Retinal pigment epithelial cell (primary cell): ENCODE results near the gene IDH2.

Source experiments
- DNase-seq: peaks from one replicate; pipeline ENCODE4 v3.0.0-alpha.2; 2010; ENCODE audit warnings: low read depth
- H3K4me3 ChIP-seq: 2 replicates; pipeline ENCODE4 v1.5.1; 2011; ENCODE audit warnings: mild to moderate bottlenecking, low read length, control low read depth, moderate library complexity
- TF ChIP-seq, protein P1 (sequence below): conservative IDR thresholded peaks from 2 replicates; pipeline ENCODE4 v1.5.1; 2011; ENCODE audit warnings: low read depth, low read length, control low read depth, inconsistent platforms

The IDH2 gene

DNA sequence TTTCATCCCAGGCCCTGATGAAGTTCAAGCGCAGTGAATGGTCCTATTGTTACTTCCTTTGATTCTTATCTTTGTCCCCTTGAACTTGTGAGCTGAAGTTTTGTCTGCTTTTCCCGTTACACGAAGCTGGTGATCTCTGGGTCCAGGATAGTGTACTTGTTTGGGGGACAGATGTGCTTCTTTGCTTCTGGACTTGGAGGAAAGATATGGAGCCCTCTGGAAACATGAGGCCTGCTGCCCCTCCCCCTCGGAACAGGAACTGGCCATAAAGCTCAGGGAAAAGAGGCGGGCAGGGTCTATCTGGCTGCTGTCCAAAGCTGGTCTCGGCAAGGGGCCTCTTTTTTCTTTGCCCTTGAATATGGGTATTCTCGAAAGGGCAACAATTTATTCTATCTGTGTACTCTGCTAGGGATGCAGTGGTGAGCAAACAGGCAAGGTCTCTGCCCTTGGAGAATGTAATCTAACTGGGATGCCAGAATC is 47.6 kb downstream of the IDH2 start:
- no peak overlapping the region for H3K4me3 ChIP-seq
- DNase-seq: no peak
- TF ChIP-seq, protein P1, sequence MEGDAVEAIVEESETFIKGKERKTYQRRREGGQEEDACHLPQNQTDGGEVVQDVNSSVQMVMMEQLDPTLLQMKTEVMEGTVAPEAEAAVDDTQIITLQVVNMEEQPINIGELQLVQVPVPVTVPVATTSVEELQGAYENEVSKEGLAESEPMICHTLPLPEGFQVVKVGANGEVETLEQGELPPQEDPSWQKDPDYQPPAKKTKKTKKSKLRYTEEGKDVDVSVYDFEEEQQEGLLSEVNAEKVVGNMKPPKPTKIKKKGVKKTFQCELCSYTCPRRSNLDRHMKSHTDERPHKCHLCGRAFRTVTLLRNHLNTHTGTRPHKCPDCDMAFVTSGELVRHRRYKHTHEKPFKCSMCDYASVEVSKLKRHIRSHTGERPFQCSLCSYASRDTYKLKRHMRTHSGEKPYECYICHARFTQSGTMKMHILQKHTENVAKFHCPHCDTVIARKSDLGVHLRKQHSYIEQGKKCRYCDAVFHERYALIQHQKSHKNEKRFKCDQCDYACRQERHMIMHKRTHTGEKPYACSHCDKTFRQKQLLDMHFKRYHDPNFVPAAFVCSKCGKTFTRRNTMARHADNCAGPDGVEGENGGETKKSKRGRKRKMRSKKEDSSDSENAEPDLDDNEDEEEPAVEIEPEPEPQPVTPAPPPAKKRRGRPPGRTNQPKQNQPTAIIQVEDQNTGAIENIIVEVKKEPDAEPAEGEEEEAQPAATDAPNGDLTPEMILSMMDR: no peak

DNA sequence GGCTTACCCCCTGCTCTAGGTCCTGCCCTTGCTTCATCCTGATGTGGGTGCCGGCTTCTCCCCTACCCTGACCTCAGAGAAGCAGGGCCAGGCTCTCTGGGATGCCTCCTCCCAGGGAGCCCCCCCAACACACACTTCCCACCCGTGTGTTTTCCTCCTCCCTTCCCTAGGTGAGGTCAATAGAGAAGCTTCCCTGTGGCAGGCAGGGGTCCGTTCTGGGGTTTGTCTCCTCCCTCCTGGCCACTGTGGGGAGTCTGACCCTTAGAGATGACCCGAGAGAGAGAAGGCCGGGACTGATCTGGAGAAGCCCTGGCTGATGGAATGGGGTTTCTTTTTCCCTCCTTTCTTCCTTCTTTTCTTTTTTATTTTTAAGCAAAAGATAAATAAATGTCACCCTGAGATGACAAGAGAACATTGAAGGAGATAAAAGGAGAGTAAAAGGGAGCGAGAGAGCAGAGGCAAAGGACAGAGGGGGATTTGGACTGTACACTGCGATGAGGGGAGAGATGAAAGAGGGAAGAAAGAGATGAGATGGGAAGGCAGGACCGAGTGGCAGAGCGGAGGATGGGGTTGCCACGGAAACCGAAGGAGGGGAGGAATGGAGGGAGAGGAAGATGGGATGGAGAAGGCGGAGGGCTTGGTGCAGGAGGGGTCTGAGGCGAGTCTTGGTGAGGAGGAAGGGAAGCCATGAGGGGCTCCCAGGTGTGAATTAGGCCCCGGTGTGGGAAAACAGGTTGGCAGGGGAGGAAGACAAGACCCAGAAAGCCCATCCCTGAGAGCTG is 48.4 kb downstream of the IDH2 start:
- DNase-seq: no peak
- TF ChIP-seq, protein P1: no peak
- H3K4me3 ChIP-seq: no peak overlapping the region

DNA sequence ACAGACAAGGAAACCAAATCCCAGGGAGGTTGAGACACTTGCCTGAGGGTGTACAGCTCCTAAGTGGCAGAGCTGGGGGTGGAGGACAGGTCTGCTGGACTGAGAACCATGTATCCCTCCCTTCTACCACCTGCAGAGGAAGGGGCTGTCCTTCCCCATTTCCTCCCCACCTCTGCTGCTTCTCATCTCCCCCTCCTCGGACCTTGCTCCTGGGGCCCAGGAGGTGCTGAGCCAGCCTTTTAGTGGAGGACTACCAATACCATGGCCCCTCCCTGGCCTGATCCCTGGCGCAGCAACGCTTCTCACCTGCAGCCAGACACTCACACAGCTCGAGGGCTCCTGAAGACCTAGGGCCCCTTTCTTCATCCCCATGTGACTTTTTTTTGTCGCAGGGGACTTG is 50.4 kb downstream of the IDH2 start:
- H3K4me3 ChIP-seq: no peak overlapping the region

DNA sequence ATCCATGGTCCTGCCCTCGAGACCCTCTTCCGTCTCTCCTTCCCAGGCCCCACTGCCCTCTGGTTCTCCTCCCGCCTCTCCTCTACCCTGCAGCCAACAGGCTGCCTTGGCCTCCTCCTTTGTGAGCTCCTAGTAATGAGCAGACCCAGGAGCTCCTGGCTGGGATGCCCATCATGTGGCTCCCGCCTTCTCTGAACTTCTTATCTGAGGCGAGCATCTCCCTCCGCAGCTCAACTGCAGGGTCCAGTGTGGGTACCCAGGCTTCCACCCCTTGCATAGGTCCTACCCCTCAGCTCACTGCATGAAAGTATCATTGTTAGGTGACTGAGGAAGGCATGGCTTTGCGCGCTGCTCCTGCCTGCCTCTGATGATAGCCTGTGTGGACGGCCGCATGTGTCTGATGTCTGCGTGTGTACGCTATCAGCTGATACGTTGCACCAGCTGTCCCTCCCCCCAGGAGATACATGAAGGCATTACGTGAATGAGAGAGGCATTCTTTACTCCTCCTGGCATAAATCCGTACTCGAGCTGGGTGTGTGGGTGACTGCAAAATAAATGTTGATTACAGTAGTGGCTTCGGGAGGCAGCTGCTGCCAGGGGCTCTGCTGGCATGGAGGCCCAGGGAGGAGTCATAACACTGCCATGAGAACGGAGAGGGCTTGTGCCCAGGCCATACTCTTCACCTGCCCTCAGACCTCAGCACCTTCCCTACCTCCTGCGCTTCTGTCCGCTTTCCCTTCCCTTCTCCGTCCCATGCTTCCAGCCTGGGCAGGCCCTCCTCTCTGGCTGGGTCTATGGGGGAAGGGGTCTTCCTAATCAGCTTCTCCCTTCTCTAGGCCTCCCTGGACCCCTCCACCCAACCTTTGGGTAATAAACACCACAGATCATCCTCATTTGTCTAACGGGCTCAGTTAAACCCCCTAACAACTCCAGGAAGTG is 52.3 kb downstream of the IDH2 start:
- TF ChIP-seq, protein P1: no peak
- no peak for DNase-seq
- H3K4me3 ChIP-seq: no peak overlapping the region

More for the DNA sequence above, 50.4 kb downstream of the IDH2 start:
- DNase-seq: no peak
- TF ChIP-seq, protein P1: no peak

DNA sequence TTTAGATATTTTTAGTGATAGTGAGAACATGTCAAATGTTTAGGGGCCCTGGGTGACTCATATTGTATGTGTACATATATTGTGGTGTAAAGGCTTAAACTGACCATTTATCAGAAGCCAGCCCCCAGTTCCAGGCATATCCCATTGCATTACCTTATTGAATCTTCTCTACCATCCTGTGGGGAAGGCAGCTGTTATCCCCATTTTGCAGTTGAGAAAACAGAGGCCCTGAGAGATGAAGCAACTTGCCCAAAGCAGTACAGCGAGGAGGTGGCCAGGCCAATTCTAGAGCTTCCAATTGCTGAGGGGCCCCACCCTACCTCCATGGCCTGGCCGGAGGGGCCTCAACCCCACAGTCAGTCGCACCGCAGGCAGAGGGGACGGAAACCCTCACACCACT is 53.2 kb downstream of the IDH2 start:
- H3K4me3 ChIP-seq: no peak overlapping the region
- no peak for DNase-seq
- TF ChIP-seq, protein P1: no peak

DNA sequence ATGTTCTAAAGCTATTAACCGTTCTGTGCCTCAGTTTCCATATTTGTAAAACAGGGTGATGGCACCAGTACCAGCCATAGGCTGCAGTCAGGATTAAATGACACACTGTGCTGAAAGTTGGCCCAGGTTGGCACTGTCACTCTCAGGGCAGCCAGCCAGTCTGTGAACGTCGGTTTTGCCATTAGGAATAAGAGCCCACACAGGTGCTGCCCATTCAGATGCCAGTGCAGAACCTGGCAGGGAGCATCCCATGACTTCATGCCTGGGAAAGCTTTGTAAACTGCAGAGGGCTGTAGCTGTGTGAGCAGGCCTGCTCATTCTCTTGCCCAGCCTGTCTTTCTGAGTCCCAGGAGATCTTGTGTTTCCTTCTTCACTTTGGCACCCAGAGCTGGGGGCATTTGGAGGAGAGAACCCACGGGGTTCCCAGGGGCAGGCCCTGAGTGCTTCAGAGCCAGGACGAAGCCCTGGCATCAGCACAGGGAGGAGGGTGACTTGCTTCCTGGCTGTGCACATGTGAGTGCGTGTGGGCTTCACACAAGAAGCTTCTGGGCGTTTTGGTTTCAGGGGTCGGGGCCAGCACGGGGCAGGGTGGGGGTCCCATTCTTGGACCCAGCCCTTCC is 54.2 kb downstream of the IDH2 start:
- H3K4me3 ChIP-seq: no peak overlapping the region
- no peak for DNase-seq
- TF ChIP-seq, protein P1: no peak
